ENCODE data around the gene GMDS. TPM values are rescaled to one million over a fixed set of nuclear protein-coding genes. Genes with fewer than 3 reads are reported as not detected.

GMDS gene
- polyA plus RNA-seq, 1 of the 3 experiments (the other 2 are of a cell fraction) = 12.3 TPM

GRCh38 chr6:1711136-1711535, 534.3 kb downstream of the GMDS start (continued):
- TF ChIP-seq GATA2 (CRISPR knock-in tag; IDR thresholded peaks at IDR 0.05) (no peak), FOXJ3 (CRISPR knock-in tag; IDR thresholded peaks at IDR 0.05) (no peak), NRF1 (IDR thresholded peaks at IDR 0.05; ENCODE audit: low read depth, low read length) (no peak)

GRCh38 chr6:1709234-1709641, 536.2 kb downstream of the GMDS start:
- H3K9me2 ChIP-seq = no peaks in the 10 kb centered on the region
- no peaks in the 10 kb centered on the region for H3K27me3 ChIP-seq (ENCODE audit: insufficient read depth)
- ChIA-PET POLR2A (no interaction called here), CTCF (interaction anchor here (1.0 kb wide), 1 partner anchor 12 kb away, joined by 3 read pairs; no protein-coding TSS in a partner anchor)
- H2AFZ ChIP-seq (ENCODE audit: low read depth) = no peak overlapping the region
- no peaks in the 10 kb centered on the region for H3K79me2 ChIP-seq (ENCODE audit: insufficient read depth)
- H3K9ac ChIP-seq = no peak overlapping the region
- no peak overlapping the region for H3K4me3 ChIP-seq (ENCODE audit: low read depth in 2 of 2, low read length in 1 of 2)
- no peaks in the 10 kb centered on the region for H3K9me3 ChIP-seq
- no peaks in the 10 kb centered on the region; a peak in 1 of 4 replicates for H3K4me1 ChIP-seq (ENCODE audit: control insufficient read depth in 1 of 2, insufficient read depth in 2 of 2, low read depth in 1 of 2, low read length in 1 of 2)
- 72% methylated on average over 2 of the region's 8 CpGs for WGBS (ENCODE audit: low lambda C conversion rate)
- no peaks in the 10 kb centered on the region for H3K36me3 ChIP-seq (replicated peaks in 1 of 2; ENCODE audit: control insufficient read depth in 1 of 2, insufficient read depth in 2 of 2, low read length in 1 of 2)
- H3K27ac ChIP-seq (ENCODE audit: low read depth in 2 of 2, low read length in 1 of 2) = no peak overlapping the region
- H4K20me1 ChIP-seq (ENCODE audit: insufficient read depth) = no peaks in the 10 kb centered on the region
- DNase-seq = no peak
- H3K4me2 ChIP-seq = no peak overlapping the region
- TF ChIP-seq FOXJ3 (CRISPR knock-in tag; IDR thresholded peaks at IDR 0.05) = no peak
- TF ChIP-seq ZBTB33 (IDR thresholded peaks at IDR 0.05; ENCODE audit: borderline replicate concordance, low read depth) = no peak
- no peak for TF ChIP-seq PBX3 (IDR thresholded peaks at IDR 0.05)
- TF ChIP-seq RFX5 (IDR thresholded peaks at IDR 0.05; ENCODE audit: low read length) = no peak
- no peak for TF ChIP-seq RAD21 (IDR thresholded peaks at IDR 0.05; ENCODE audit: low read length)
- no peak for TF ChIP-seq YY1 (IDR thresholded peaks at IDR 0.05; ENCODE audit: low read depth)
- no peak for TF ChIP-seq MAX (IDR thresholded peaks at IDR 0.05; ENCODE audit: low read depth)
- no peak for TF ChIP-seq JUND (IDR thresholded peaks at IDR 0.05)
- no peak for TF ChIP-seq NFIC (IDR thresholded peaks at IDR 0.05; ENCODE audit: borderline replicate concordance)
- TF ChIP-seq FOSL2 (IDR thresholded peaks at IDR 0.05; ENCODE audit: borderline replicate concordance, low read depth) = no peak
- TF ChIP-seq NRF1 (IDR thresholded peaks at IDR 0.05; ENCODE audit: low read depth, low read length) = no peak
- no peak for TF ChIP-seq SIN3A (IDR thresholded peaks at IDR 0.05; ENCODE audit: borderline replicate concordance, low read depth, low read length)
- no peak for TF ChIP-seq TCF12 (IDR thresholded peaks at IDR 0.05)
- TF ChIP-seq TEAD4 (IDR thresholded peaks at IDR 0.05; ENCODE audit: borderline replicate concordance, insufficient read depth) = no peak
- TF ChIP-seq RXRA (IDR thresholded peaks at IDR 0.05; ENCODE audit: borderline replicate concordance, low read depth) = no peak
- TF ChIP-seq USF2 (IDR thresholded peaks at IDR 0.05; ENCODE audit: borderline replicate concordance, low read depth, low read length) = no peak
- H3F3A ChIP-seq (replicated peaks; ENCODE audit: insufficient read depth) = no peaks in the 10 kb centered on the region

Data from SK-N-SH (cell line).